ENCODE results near the gene RHOT1.
A peak's percentile ranks its signal among the peaks of the same experiment; 100 is the strongest.
"Not testable (repeated sequence)": the region's sequence is repeated elsewhere in the genome, so short reads cannot be mapped to it uniquely, and the experiment has no call there.

Gene RHOT1

DNA sequence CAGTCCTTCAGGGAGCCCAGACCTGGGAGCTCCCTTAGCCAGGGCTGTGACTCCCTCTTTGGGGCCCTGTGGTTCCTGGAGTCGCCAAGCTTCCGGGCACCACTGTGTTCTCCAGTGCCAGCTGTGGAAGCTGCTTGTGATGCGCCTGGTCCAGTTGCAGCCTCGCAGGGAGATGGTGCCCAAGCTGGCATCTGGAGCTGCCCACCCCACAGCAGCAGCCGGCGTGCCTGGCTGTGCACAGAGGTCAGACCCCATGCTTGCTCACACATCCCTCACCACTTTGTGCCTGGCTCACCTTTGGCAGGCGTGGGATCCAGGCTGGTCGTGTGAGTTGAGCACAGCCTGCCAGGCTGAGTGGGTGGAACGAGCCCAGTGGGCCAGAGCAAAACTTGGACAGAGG, 18.2 kb downstream of the RHOT1 start:
- DNase-seq: no peak

DNA sequence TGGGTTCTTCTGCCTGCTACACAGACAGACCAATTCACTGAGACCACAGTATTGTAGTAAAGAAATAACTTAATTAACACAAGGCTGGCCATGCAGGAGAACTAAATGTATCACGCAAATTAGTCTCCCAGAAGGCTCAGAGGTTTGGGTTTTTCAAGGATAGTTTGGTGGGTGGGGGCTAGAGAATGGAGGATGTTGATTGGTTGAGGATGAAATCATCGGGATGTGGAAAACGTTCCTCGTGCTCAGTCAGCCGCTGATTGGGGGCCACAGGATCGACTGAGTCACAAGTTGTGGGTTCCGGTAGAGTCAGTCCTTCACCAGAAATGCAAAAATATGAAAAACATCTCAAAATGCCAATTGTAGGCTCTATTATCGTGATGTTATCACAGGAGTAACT, 18.7 kb downstream of the RHOT1 start:
- no peak for DNase-seq

DNA sequence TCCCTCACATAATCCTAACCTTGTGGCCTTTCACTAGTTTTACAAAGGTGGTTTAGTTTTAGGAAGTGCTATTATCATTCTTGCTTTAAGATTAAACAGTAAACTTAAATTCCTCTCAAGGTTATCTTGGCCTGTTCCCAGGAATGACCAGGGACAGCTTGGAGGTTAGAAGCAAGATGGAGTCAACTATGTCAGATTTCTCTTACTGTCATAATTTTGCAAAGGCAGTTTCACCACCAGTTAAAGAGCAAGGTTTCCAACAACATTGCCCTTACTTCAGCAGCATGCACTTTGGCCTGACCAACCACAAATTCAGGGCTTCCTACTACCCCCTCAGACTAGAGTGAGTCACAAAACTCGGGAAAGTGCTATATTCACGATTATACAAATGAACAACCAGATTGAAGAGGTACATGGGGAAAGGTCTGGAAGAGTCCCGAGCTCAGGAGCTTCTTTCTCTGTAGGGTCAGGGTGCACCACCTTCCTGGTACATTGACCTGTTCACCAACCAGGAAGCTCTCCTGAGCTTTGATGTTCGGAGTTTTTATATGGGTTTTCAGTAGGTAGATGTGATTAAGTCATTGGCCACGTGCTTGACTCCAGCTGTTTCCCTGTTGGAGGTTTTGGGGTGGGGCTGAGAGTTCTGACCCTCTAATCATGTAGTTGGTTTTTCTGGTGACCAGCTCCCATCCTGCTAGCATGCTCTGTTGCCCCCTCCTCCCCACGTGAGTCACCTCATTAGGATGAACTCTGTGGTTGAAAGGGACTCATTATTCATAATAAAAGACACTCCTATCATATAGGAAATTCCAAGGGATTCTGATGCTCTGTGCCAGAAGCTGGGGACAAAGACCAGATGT, 19.4 kb downstream of the RHOT1 start:
- DNase-seq: no peak

DNA sequence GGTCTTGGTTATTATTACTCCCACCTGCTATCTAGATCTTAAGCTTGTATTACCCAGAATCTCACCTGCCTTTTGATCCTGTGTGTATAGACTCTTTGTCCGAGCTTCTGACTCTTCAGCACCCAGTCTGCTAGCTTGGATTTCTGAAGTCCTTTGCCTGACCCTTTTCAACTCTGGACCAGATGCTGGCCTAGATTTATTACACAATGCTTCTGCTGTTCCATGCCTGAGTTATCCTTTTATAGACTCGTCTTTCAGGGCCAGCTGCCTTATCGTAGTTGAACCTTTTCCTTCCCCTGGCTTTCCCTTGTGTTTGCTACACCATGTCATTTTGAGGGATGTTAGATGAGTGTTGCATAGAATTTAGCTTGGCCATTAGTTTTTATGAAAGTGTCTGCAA, 32.6 kb downstream of the RHOT1 start:
- DNase-seq: no peak

DNA sequence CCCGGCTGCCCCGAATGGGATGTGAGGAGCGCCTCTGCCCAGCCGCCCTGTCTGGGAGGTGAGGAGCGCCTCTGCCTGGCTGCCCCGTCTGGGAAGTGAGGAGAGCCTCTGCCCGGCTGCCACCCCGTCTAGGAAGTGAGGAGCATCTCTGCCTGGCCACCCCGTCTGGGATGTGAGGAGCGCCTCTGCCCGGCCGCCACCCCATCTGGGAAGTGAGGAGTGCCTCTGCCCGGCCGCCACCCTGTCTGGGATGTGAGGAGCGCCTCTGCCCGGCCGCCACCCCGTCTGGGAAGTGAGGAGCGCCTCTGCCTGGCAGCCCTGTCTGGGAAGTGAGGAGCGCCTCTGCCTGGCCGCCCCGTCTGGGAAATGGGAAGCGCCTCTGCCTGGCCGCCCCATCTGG, 36.4 kb downstream of the RHOT1 start:
- DNase-seq: not testable (repeated sequence)

DNA sequence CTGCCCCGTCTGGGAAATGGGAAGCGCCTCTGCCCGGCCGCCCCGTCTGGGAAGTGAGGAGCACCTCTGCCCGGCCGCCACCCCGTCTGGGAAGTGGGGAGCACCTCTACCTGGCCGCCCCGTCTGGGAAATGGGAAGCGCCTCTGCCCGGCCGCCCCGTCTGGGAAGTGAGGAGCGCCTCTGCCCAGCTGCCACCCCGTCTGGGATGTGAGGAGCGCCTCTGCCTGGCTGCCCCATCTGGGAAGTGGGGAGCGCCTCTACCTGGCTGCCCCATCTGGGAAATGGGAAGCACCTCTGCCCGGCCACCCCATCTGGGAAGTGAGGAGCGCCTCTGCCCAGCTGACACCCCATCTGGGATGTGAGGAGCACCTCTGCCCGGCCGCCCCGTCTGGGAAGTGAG, 36.8 kb downstream of the RHOT1 start:
- DNase-seq: not testable (repeated sequence)

DNA sequence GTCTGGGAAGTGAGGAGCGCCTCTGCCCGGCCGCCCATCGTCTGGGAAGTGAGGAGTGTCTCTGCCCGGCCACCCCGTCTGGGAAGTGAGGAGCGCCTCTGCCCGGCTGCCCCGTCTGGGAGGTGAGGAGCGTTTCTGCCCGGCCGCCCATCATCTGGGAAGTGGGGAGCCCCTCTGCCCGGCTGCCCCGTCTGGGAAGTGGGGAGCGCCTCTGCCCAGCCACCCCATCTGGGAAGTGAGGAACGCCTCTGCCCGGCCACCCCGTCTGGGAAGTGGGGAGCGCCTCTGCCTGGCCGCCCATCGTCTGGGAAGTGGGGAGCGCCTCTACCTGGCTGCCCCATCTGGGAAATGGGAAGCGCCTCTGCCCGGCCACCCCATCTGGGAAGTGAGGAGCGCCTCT, 37.2 kb downstream of the RHOT1 start:
- not testable (repeated sequence) for DNase-seq

DNA sequence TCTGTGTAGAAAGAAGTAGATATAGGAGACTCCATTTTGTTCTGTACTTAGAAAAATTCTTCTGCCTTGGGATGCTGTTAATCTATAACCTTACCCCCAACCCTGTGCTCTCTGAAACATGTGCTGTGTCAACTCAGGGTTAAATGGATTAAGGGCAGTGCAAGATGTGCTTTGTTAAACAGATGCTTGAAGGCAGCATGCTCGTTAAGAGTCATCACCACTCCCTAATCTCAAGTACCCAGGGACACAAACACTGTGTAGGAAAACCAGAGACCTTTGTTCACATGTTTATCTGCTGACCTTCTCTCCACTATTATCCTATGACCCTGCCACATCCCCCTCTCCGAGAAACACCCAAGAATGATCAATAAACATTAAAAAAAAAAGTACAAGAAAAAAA, 38.0 kb downstream of the RHOT1 start:
- not testable (repeated sequence) for DNase-seq

DNA sequence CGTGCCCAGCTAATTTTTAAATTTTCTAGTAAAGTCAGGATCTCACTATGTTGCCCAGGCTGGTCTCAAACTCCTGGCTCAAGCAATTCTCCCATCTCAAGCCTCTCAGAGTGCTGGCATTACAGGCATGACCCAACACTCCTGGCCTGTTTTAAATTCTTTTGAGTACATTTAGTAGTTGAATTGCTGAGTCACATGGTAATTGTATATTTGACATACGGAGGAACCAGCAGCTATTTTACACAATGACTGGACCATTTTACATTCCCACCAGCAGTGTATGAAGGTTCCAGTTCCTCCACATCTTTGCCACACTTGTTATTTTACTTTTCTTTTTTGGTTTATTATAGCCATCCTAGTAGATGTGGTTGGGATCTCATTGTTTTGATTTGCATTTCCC, 43.6 kb downstream of the RHOT1 start:
- DNase-seq: no peak

DNA sequence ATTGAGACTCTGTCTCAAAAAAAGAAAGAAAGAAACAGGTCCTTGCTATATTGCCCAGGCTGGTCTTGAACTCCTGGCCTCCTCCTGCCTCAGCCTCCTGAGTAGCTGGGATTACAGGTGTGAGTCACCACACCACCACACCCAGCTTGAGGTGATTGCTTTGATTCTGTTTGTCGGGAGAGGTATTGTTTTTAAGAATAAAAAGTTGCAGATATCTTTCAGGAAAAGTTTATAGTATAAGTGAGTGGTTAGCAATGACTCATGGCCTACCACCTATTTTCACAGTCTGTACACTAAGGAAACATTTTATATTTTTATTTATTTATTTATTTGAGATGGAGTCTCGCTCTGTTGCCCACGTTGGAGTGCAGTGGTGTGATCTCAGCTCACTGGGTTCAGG, 45.0 kb downstream of the RHOT1 start:
- DNase-seq: no peak

DNA sequence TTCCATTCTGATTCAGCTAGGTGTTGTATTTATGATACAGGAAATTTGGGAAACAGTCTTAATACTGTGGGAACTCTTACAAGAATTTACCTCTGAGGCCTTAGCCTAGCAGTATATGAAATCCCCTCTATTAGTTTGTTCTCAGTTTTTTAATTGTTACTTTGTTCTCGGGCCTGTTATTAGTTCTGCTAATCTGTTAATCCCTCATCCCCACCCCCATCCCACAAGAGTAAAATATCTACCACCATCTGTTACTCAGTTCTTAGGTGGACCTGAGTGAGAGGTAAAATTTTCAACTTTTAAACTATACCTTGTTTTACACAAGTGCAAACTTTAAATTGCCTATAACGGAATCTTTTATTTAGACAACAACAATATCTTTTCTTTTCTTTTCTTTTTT, 47.0 kb downstream of the RHOT1 start:
- no peak for DNase-seq

DNA sequence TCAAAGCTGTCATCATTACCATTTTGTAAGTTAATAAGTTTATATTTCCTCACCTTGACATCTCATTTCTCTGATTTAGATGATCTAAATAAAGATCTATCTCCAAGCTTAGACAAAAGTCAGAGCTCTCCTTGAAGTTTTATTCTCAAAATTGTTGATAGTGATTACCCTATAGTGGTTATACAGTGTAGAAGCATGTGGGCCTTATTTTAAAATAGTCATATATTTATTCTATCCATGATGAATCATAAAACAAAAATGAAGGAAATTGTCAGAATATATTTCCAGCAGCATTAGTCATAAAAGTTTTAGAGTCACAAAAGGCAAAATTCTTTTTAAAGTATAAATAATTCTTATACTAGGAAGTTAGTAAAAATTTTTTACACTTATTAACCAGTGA, 49.0 kb downstream of the RHOT1 start:
- no peak for DNase-seq

DNA sequence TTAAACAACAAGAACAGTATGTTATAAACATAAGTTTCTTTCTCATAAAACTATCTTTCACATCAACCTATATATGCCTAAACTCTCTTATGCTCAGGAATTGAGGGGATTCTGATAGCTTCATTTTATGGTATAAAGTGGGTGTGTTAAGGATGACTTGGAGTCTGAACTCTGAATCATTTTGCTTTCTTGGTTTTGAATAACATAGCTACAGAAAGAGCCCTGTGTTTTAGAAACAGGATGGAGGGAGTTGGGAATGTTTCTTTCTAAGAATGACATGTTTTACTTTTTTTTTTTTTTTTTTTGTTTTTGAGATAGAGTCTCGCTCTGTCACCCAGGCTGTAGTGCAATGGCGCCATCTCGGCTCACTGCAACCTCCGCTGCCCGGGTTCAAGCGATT, 50.1 kb downstream of the RHOT1 start:
- no peak for DNase-seq

DNA sequence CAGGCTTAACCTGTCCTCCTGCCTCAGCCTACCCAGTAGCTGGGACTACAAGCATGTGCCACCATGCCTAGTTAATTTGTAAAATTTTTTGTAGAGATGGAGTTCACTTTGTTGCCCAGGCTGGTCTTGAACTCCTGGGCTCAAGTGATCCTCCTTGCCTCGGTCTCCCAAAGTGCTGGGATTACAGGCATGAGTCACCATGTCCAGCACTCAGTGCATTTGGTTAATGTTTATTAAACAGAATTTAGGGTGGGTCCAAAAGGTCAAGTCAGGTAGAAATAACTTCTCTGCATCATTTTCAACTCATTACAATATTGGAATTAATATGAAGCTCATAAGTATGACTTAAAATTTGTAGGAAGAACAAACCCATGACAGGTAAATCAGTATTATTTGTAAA, 55.7 kb downstream of the RHOT1 start:
- no peak for DNase-seq

DNA sequence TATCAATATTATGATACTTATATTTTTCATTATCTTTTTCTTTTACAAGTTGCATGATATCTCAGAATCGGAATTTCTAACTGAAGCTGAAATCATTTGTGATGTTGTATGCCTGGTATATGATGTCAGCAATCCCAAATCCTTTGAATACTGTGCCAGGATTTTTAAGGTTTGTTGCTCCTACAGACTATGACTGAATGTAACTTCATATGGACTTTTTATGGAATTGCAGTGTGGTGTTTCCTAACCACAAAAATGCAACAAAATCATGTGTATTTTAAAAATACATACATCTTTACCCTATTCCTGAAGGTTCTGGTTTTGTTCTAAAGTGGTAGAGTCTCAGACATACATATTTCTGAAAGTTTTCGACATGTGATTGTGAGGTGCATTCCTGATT, 64.6 kb downstream of the RHOT1 start:
- no peak for DNase-seq

DNA sequence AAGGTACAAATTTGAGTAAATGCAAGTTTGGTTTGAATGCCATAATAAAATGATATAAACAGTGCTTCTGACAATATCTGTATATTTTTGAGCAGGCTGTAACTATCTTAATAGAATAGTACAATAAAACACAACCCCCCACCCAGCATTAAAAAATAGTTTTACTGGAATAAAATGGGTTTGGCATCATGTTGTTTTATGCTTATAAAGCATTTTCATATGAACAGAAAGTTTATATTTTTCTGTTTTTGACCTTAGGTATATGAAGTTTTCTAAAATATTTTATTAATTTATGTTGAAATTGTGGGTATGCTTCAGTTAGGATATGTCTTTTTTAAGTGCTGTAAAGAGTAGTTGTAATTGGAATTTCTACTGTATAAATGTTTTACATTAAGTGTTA, 66.1 kb downstream of the RHOT1 start:
- DNase-seq: no peak

DNA sequence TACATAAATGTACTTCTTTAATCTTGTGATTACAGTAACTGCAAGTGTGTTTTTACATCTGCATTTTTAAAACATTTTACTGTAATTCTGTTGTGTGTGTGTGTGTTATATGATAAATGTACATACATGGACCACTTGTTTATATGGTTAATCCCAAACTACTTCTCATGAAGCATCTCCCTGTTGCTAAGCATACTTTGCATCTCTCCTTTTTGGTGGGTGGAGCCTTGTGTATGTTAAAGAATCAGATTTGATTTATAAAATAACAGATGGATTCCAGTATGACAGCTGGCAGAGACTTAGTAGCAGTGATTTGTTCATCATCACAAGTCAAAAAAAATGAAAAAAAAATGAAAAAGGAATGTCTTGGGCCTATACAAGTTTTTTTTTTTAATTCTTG, 67.3 kb downstream of the RHOT1 start:
- no peak for DNase-seq

DNA sequence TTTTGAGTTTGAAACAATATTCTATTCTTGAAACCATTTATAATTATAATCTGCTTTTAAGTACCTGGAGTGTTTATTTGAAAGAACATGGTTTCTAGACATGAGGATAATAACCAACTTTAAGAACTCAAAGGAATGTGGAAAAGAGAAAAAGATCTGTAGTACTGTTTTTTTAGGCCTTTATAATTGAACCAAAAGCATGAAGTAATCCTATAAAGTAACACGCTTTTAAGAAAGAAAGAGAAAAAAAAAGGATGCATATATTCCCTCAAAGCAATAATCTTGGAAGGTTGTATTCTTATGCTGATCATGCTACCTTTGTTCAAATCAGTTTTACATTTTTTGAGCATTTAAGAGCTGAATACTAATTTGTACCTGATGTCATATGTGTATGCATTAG, 69.4 kb downstream of the RHOT1 start:
- DNase-seq: no peak

DNA sequence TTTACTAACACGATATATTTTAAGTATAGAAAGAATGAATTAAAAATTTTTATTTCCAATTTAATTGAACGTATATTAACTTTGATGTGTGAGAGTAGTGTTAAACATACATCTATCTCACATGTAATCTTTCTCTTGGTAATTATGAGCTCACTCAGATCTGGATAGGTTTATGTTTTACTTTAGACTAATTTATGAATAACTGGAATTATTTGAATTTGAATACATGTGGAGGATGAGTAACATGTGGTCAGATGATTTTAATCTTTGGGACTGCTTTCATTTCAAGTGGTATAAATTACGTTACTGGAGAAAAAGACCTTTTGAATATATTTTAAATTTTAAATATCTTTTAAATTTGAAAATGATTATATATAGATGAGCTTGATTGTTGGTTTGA, 73.4 kb downstream of the RHOT1 start:
- no peak for DNase-seq

DNA sequence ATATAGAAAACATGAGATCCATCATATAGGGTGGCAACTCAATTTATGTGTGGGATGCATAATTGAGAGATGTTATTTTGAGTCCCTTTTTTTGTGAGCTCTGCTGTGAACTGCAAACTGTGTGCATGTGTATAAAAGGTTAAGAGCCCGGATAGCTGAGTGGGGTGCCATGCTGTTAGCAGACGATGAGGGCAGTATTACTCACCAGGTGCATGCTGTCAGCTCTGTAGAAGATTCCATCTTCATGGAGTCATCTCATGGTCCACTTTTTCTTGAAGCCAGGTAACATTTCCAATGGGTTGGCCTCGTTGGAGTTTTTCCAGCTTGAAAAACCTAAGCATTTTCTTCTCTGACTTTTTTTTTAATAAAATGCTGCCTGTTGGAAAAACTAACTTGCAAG, 80.3 kb downstream of the RHOT1 start:
- peak; percentile 3 for DNase-seq

DNA sequence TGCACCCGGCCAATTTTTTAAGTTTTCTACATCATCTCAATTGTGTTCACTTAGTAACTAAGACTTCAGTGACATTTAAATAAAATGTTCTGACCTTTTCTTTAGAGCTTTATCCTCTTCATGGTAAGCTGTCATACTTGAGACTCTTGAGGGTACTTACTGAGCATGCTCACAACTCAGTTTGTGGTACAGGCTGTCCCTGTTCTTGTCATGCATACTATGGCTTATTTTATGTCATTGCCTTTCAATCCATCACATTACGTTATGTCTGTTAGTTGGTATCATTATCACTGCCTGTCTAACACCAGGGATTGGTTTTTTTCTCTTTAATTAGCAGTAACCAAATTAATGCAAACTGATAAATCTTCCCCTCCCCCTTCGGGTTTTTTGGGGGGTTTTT, 81.4 kb downstream of the RHOT1 start:
- no peak for DNase-seq

DNA sequence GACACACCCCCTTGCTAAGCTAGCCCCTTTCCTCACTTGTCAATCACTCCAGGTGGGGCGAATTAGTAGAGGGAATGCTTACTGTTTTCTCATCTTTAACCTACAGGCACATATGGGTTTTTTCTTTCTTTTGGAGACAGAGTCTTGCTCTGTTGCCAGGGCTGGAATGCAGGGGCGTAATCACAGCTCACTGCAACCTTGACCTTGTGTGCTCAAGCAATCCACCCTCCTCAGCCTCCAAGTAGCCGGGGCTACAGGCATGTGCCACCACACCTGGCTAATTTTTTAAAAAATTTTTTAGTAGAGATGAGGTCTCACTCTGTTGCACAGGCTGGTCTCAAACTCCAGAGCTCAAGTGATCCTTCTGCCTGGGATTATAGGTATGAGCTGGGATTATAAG, 84.6 kb downstream of the RHOT1 start:
- no peak for DNase-seq

DNA sequence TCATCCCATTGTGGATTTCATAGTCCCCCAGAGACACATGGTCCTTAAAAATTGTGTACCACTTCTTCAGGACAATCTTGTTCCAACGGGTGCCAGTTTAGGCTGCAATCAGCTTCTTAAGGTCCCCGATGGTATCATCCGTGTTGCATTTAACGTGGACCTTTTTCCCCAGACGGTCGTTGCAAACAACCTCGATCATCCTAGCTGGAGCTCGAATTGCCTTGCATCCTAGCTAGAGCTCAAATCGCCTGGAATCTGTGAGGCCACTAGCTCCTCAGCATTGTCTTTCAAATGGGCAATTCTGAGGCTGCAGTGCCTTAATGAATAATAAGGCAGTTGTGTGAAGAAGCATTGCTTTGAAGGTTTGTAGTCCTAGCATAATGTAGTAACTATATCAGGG, 85.6 kb downstream of the RHOT1 start:
- DNase-seq: no peak

DNA sequence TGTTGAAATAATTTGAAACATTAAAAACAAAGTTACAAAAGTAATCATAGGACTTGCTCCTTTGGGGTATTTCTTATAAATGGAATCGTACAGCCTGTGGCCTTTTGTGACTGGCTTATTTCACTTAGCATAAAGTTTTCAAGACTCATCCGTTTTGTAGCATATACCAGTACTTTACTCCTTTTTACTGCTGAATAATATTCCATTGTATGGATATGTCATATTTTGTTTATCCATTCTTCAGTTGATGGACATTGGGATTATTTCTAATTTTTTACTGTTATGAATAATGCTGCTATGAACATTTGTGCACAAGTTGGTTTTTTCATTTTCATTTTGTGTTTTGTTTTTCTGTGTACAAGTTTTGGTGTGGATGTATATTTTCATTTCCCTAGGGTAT, 93.3 kb downstream of the RHOT1 start:
- DNase-seq: no peak

DNA sequence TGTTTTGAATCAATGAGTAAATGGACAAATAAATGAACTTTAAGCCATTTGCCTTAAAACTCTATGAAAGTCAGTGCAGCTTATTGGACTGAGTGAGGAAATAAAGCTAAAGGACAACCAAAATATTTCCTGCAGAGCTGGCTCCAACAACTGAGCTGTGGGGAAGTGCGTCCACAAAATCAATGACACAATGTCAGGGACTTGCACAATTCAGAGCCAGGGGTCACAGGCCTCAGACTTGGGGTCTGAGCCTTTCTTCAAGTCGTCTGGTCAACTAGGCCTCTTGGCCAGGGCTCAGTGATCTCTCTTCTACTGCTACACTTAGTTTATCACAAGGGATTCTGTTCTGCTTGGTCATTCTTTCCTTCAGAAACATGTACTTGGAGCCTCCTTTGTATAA, 97.2 kb downstream of the RHOT1 start:
- no peak for DNase-seq

Measured in NCI-H146 (cell line).